ENCODE data around the gene GUCA1C.

The GUCA1C gene

GRCh38 chr3:108907194-108907593 lies 46.5 kb downstream of the GUCA1C start:
- no peak for DNase-seq (ENCODE audit: low read depth)

DNA sequence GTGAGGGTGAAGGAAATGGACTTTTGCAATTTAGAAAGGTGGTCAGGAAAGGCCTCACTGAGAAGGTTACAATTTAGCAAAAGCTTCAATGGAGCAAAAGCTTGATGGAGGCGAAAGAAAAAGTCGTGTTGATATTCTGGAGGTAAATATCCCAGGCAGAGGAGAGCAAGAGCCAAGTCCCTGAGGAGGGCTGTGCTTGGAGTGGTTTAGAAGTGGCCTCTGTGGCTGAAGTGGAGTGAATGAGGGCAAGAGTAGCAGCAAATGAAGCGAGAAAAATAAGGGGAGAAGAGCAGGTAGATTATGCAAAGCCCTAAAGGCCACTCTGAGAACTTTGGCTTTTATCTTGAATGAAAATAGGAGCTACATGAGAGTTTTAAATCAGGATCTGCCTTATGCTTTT lies 54.1 kb downstream of the GUCA1C start:
- no peak for DNase-seq (ENCODE audit: low read depth)

DNA sequence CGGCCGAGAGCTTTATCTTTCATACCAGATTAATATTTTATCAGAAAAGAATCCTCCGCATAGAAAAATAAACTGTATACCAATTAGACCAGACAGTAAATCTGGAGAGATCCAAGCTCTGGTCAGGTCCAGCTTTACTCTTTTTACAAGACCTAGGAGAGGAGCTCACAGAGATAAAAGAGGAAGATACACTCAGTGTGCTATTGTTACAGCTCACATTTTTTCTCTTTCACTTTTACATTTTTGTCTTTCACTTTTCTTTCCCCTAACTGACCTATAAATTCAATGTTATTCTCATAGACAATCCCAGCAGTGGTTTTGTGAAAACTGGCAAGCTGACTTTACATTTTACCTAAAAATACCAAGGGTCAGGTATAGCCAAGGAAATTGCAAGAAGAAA lies 55.8 kb downstream of the GUCA1C start:
- DNase-seq (ENCODE audit: low read depth), result no peak

DNA sequence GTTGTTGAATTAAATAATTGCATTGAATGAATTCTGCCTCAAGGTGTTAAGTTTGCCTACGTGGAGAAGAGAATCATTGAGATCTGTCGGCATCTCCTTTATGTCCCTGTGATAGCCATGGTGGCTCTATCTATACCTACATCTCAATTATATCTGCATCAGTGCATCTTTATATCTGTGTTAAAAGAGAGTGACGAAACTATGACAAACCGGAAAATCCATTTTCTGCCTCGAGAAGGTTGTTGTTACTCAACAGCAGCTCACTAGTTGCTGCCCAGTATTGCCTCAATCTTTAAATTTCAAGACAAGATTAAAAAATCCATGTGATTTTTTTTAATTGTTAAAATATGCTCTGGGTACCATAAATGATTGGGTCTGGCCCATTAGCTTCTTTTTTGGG lies 58.7 kb downstream of the GUCA1C start:
- no peak for DNase-seq (ENCODE audit: low read depth)

DNA sequence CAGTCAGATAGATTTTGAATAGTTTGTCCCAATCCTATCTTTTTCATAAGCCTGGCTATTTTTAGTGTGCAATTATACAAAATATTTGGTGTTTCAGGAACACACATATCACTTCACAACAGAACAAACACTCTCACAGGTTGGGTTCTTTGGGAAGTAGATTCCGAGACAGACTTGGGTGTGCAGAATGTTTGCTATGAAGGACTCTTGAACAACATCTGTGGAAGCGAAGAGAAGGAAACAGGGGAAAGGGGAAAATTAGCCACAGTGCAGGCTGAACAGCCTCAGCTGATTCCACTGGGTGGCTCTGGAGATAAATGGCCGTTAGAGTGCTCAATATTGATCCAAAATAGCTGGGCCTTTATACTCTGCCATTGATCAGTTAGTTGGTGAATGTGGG lies 61.8 kb downstream of the GUCA1C start:
- no peak for DNase-seq (ENCODE audit: low read depth)

DNA sequence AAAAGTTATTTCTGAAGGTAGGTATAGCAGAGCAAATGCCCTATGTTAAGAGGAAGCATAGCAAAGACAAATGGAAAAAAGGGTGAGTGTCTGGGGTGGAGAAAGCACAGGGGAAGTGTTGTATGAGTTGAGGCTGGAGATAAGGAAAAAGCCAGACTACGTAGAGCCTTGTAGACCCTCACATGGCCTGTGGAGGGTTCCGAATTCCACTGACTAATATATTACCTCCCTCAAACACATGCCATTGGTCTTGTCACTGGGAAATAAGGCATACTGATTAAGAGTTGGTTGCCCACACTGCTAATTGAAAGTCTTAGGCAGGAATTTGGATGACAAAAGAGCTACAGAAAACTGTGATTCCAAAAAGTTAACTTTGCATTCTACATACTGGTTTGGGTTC lies 65.9 kb downstream of the GUCA1C start:
- DNase-seq (ENCODE audit: low read depth), result no peak

DNA sequence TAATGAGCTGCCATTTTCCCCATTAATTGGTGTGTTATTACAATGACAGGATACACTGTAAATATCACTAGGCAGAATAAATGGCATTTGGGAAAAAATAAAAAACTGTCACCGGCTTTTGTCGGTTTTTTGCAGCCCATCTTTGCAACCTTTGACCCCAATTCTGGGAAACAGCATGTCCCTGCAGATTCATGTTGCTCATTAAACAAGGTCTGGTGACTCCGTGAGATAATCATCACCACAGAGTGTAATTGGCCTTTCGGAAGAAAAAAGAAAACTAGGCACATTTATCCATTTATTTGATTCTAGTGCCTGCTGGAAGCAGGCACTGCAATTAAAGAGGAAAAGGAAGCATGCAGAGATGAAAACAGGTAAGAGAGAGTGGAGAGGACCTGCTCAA lies 66.6 kb downstream of the GUCA1C start:
- DNase-seq (ENCODE audit: low read depth), result no peak

GRCh38 chr3:108883373-108883772 lies 70.3 kb downstream of the GUCA1C start:
- DNase-seq (ENCODE audit: low read depth), result no peak

DNA sequence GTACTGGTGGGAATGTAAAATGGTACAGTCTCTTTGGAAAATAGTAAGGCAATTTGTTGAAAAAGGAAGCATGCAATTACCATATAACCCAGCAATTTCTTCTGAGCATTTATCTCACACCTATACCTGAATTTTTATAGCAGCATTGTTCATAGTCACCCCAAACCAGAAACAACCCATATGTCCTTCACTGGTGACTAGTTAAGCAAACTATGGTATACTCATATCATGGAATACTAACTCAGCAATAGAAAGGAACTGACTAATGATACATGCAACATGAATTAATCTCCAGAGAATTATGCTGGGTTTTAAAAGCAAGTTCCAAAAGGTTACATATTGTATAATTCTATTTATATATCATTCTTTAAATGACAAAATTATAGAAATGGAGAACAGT lies 70.9 kb downstream of the GUCA1C start:
- no peak for DNase-seq (ENCODE audit: low read depth)

DNA sequence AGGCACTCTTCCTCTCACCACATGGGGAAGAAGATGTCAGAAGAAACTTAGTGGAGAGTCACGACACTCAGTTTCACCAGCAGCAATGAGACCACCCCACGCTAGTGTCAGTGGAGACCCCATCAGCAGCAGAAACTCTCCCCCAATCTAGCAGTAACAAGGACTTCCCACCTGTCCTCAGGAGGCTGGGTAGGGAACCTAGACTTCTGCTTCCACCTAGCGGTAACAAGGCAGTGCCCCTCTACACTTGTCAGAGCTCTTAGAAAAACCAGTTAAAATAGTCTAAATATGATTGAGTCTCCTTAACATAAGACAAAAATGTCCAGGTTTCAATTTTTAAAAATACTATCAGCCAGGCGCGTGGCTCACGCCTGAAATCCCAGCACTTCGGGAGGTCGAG lies 73.8 kb downstream of the GUCA1C start:
- no peak for DNase-seq (ENCODE audit: low read depth)

GRCh38 chr3:108877901-108878300 lies 75.8 kb downstream of the GUCA1C start:
- DNase-seq (ENCODE audit: low read depth), result no peak

GRCh38 chr3:108863799-108864135 lies 89.9 kb downstream of the GUCA1C start:
- DNase-seq (ENCODE audit: low read depth), result no peak

DNA sequence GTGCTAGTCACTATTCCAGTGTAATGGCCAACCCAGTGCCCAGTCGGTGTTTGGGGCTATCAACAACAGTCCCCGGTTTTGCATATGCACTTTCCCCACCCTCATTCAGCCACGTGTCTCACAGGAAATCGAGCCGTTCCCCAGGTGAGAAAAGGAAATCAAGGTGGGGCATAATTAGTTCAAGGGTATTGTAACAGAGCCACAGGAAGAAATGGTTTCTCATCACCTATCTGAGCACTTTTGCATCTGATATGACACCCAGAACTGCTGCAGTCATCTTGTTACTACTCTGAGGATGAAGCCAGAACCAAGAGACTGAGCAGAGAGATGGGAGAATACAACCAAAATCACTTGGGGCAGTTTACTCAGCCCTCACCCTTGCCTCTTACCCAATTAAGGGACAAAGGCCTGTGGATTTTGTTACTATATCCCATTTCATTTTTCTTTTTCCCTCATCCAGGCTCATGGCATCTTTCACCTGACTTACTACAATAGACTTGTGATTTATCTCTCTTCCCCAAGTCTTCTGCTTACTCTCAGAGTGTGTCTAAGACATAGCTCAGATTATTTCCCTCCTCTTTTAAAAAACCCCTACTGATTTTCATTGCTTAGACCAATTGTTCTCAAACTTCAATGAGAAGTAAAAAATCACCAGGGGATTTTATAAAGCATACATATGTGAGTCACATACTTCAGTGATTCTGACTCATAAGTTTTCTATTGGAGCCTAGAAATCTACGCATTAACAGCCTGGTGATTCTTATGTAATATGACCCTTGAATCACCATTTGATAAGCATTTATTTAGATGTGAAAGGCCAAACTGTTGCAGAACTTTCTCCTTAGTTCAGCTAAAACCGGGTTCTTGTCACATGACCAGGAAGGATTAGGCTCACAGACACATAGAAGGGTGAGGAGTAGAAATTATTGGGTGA lies 90.5 kb downstream of the GUCA1C start:
- DNase-seq (ENCODE audit: low read depth), result no peak

DNA sequence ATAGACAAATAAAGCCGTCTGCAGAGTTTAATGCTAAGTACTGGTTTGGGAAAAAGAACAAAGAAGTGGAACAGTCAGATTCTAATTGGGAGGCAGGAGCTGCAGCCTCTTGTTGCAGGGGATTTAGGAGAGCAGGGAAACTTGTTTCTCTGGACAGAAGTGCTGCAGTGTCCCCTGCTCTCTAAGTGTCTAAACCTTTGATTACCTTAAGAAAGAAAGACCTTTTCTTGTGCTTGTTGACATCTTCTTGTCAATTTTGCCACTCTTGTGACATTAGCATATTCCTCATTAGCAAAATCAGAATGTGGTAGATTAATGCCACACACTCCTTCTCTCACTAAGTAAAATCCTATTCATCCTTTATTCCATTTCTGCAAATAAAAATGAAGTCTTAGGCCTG lies 92.3 kb downstream of the GUCA1C start:
- no peak for DNase-seq (ENCODE audit: low read depth)

Data from activated T-cell treated with anti-CD3 and anti-CD28 coated beads for 48 hours (primary cell).